Ishikawa (cell line): ENCODE data around the gene EID2B.

ENCODE experiments used
- CEBPB ChIP-seq: IDR thresholded peaks from 2 replicates; pipeline ENCODE4 v1.6.1; 2012
- CREB1 ChIP-seq: IDR thresholded peaks from 2 replicates; pipeline ENCODE4 v1.6.1; 2012; ENCODE audit warnings: low read depth
- EGR1 ChIP-seq: IDR thresholded peaks from 2 replicates; pipeline ENCODE4 v1.6.1; 2012
- EP300 ChIP-seq: IDR thresholded peaks from 2 replicates; pipeline ENCODE4 v1.6.1; 2012; ENCODE audit warnings: borderline replicate concordance
- FOXM1 ChIP-seq: IDR thresholded peaks from 2 replicates; pipeline ENCODE4 v1.6.1; 2012; ENCODE audit warnings: low read depth, borderline replicate concordance
- MAX ChIP-seq: IDR thresholded peaks from 2 replicates; pipeline ENCODE4 v1.6.1; 2012
- NFIC ChIP-seq: IDR thresholded peaks from 2 replicates; pipeline ENCODE4 v1.6.1; 2012
- RAD21 ChIP-seq: IDR thresholded peaks from 2 replicates; pipeline ENCODE4 v1.6.1; 2012; ENCODE audit warnings: low read depth
- TAF1 ChIP-seq: IDR thresholded peaks from 2 replicates; pipeline ENCODE4 v1.6.1; 2012; ENCODE audit warnings: low read depth, mild to moderate bottlenecking
- TCF12 ChIP-seq: IDR thresholded peaks from 2 replicates; pipeline ENCODE4 v1.6.1; 2012; ENCODE audit warnings: low read depth
- TEAD4 ChIP-seq: IDR thresholded peaks from 2 replicates; pipeline ENCODE4 v1.6.1; 2012
- USF1 ChIP-seq: IDR thresholded peaks from 2 replicates; pipeline ENCODE4 v1.6.1; 2012
- YY1 ChIP-seq: IDR thresholded peaks from 2 replicates; pipeline ENCODE4 v1.6.1; 2012; ENCODE audit warnings: low read depth
- ZBTB7A ChIP-seq: IDR thresholded peaks from 2 replicates; pipeline ENCODE4 v1.6.1; 2012; ENCODE audit warnings: low read depth
- TF ChIP-seq, protein P1 (sequence below): IDR thresholded peaks from 2 replicates; pipeline ENCODE4 v1.6.1; 2012; ENCODE audit warnings: low read depth, mild to moderate bottlenecking

EID2B gene

GRCh38 chr19:39533003-39533512 lies 406 bp upstream of the EID2B start:
- TF ChIP-seq CEBPB = no peak
- TF ChIP-seq YY1 = no peak
- TF ChIP-seq MAX = no peak
- no peak for TF ChIP-seq ZBTB7A
- no peak for TF ChIP-seq TAF1
- TF ChIP-seq TEAD4 = no peak
- no peak for TF ChIP-seq TCF12
- TF ChIP-seq EGR1 = no peak
- TF ChIP-seq NFIC = no peak
- no peak for TF ChIP-seq EP300
- no peak for TF ChIP-seq RAD21
- TF ChIP-seq, protein P1, sequence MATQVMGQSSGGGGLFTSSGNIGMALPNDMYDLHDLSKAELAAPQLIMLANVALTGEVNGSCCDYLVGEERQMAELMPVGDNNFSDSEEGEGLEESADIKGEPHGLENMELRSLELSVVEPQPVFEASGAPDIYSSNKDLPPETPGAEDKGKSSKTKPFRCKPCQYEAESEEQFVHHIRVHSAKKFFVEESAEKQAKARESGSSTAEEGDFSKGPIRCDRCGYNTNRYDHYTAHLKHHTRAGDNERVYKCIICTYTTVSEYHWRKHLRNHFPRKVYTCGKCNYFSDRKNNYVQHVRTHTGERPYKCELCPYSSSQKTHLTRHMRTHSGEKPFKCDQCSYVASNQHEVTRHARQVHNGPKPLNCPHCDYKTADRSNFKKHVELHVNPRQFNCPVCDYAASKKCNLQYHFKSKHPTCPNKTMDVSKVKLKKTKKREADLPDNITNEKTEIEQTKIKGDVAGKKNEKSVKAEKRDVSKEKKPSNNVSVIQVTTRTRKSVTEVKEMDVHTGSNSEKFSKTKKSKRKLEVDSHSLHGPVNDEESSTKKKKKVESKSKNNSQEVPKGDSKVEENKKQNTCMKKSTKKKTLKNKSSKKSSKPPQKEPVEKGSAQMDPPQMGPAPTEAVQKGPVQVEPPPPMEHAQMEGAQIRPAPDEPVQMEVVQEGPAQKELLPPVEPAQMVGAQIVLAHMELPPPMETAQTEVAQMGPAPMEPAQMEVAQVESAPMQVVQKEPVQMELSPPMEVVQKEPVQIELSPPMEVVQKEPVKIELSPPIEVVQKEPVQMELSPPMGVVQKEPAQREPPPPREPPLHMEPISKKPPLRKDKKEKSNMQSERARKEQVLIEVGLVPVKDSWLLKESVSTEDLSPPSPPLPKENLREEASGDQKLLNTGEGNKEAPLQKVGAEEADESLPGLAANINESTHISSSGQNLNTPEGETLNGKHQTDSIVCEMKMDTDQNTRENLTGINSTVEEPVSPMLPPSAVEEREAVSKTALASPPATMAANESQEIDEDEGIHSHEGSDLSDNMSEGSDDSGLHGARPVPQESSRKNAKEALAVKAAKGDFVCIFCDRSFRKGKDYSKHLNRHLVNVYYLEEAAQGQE = no peak

- TF ChIP-seq USF1 (no peak), EGR1 (no peak), ZBTB7A (no peak), EP300 (no peak), NFIC (no peak), RAD21 (no peak), TAF1 (no peak), YY1 (no peak), MAX (no peak), FOXM1 (no peak), CEBPB (no peak), TCF12 (no peak), TEAD4 (no peak), CREB1 (no peak)
- TF ChIP-seq, protein P1 = no peak
Measured at GRCh38 chr19:39531834-39532232, 819 bp downstream of the EID2B start.

- TF ChIP-seq NFIC (no peak), EGR1 (no peak)
Measured at GRCh38 chr19:39525205-39525604, 7.4 kb downstream of the EID2B start.

DNA sequence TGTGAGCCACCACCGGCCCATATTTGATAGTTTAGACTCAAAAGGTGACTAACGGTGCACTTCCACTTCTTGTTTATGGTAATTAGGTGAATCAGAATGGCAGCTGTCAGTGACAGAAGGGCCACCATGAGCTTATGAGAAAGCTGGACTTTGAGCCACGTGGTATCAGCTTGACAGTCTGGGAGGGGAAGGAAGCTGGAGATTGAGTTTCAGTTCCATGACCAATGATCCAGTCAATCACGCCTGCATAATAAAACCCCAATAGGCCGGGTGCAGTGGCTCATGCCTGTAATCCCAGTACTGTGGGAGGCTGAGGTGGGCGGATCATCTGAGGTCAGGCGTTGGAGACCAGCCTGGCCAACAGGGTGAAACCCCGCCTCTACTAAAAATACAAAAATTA lies 8.2 kb downstream of the EID2B start:
- TF ChIP-seq FOXM1 (no peak), YY1 (no peak), EGR1 (no peak), CEBPB (no peak), NFIC (no peak), TCF12 (no peak), CREB1 (no peak), ZBTB7A (no peak), RAD21 (no peak), EP300 (no peak), TEAD4 (no peak), TAF1 (no peak), USF1 (no peak), MAX (no peak)
- TF ChIP-seq, protein P1 = no peak
